Tibial nerve (tissue), 4 donors: ENCODE data around the gene GRM8. TPM values are rescaled to one million over a fixed set of nuclear protein-coding genes. Genes with fewer than 3 reads are reported as not detected.
A peak's percentile ranks its signal among the peaks of the same experiment; 100 is the strongest.

Source experiments
- DNase-seq, 2 donors: peaks; one replicate each; pipeline ENCODE4 v3.0.0-alpha.2; 2019; ENCODE audit warnings: low spot score in 2 of 2
- H3K27ac ChIP-seq, 4 donors: fragments of 200-600 bp; sonication (generic) in 3 of 4; one replicate each; pipeline ENCODE4 v1.5.1; 2017 to 2019; ENCODE audit warnings: mild to moderate bottlenecking in 1 of 4
- H3K27me3 ChIP-seq, 2 donors: fragments of 200-600 bp; sonication (generic) in 1 of 2; one replicate each; pipeline versions ENCODE4 v1.5.1 to v1.6.0; 2017 to 2019
- H3K36me3 ChIP-seq, 3 donors: fragments of 200-600 bp; sonication (generic); one replicate each; pipeline ENCODE4 v1.5.1; 2018 to 2019
- H3K4me1 ChIP-seq, 4 donors: fragments of 200-600 bp; sonication (generic) in 3 of 4; one replicate each; pipeline ENCODE4 v1.5.1; 2017 to 2019
- H3K4me3 ChIP-seq, 4 donors: fragments of 200-600 bp; sonication (generic) in 3 of 4; one replicate each; pipeline ENCODE4 v1.5.1; 2017 to 2019; ENCODE audit warnings: mild to moderate bottlenecking in 1 of 4, moderate library complexity in 1 of 4
- H3K9me3 ChIP-seq, 4 donors: fragments of 200-600 bp; sonication (generic) in 3 of 4; one replicate each; pipeline ENCODE4 v1.5.1; 2017 to 2019
- EP300 ChIP-seq, 2 donors: sonication (generic); formaldehyde crosslinking; IDR thresholded peaks; one replicate each; pipeline ENCODE4 v1.6.1; 2017; ENCODE audit warnings: antibody characterized with exemption in 2 of 2, mild to moderate bottlenecking in 1 of 2
- POLR2A ChIP-seq, 2 donors: fragments of 450-650 bp; IDR thresholded peaks; one replicate each; pipeline ENCODE4 v1.6.1; 2017; ENCODE audit warnings: antibody characterized with exemption in 2 of 2, mild to moderate bottlenecking in 2 of 2, moderate library complexity in 2 of 2
- WGBS, 2 donors: methylation state at CpG; one replicate each; pipeline ENCODE4 v1.1.5; 2018; 5-methylcytosine and 5-hydroxymethylcytosine counted together
- total RNA-seq, 4 donors: library from RNA; depleted of rRNA; stranded (reverse); fragments of >200 nt; gene quantifications; one replicate each; pipeline ENCODE4 v1.1.0, GENCODE V29; 2016
- TF ChIP-seq, protein P1 (sequence below), 5 experiments: fragments of 200-600 bp in 3 of 5; fragments of 450-650 bp in 2 of 5; sonication (generic) in 3 of 5; IDR thresholded peaks; one replicate each; pipeline ENCODE4 v1.5.1; 2016 to 2019; ENCODE audit warnings: antibody characterized with exemption in 5 of 5, mild to moderate bottlenecking in 3 of 5, moderate library complexity in 2 of 5

The GRM8 gene
- total RNA-seq, 4 donors from 2014 or later: 0.59 to 1.5 (median 1.1) TPM

DNA sequence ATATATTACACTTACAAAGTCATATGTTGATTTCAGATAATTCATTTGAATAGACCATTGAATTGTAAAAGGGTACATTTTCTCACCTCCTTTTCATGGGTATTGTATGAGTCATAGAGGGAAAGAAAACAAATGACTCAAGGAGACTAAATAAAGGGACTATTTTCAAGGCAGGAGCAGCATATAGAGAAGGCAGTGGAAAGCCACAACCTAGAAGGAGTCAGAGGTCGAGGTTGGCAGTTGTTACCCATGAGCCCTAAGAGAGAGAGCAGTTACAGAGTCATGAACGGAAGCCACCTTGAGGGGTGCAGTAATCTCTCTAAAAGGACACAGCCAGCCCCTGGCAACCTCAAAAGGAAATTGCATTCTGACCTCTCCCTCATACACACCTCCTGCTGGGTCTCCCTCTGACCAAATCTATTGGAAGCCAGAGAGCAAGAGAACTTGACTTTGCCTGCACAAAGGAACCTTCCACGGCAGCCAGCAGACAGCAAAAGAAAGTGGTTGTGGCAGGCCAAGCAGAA, 137.9 kb downstream of the GRM8 start:
- DNase-seq: no peak
- TF ChIP-seq, protein P1, sequence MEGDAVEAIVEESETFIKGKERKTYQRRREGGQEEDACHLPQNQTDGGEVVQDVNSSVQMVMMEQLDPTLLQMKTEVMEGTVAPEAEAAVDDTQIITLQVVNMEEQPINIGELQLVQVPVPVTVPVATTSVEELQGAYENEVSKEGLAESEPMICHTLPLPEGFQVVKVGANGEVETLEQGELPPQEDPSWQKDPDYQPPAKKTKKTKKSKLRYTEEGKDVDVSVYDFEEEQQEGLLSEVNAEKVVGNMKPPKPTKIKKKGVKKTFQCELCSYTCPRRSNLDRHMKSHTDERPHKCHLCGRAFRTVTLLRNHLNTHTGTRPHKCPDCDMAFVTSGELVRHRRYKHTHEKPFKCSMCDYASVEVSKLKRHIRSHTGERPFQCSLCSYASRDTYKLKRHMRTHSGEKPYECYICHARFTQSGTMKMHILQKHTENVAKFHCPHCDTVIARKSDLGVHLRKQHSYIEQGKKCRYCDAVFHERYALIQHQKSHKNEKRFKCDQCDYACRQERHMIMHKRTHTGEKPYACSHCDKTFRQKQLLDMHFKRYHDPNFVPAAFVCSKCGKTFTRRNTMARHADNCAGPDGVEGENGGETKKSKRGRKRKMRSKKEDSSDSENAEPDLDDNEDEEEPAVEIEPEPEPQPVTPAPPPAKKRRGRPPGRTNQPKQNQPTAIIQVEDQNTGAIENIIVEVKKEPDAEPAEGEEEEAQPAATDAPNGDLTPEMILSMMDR (IDR thresholded peaks at IDR 0.05): no peak
- TF ChIP-seq POLR2A (IDR thresholded peaks at IDR 0.05): no peak
- no peak for TF ChIP-seq EP300 (IDR thresholded peaks at IDR 0.05)
- H3K27me3 ChIP-seq: no peaks in the 10 kb centered on the region
- no peaks in the 10 kb centered on the region for H3K9me3 ChIP-seq
- no peak overlapping the region for H3K4me3 ChIP-seq
- no peak overlapping the region for H3K27ac ChIP-seq
- no peaks in the 10 kb centered on the region for H3K36me3 ChIP-seq
- H3K4me1 ChIP-seq: no peaks in the 10 kb centered on the region
- WGBS, 2 donors: 45 to 51% methylated on average over 3 of the region's 3 CpGs

DNA sequence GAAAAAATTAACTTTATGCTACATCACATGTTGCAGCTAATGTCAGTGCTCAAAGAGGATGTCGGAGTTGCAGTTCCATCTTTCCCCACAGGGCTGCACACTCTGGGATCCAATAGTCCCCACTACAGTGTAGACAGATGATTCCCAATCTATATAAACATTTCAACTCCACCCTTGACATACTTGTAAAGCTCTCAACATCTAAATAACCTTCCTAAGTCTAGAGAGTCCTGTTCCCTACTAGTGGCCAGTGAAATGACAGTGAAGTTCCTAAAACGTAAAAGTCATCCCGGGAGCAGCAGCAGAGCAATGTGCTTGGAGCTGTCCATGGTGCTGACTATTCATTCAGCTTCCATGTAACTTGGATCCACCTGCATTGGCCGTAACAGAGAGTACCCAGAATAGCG, 145.1 kb downstream of the GRM8 start:
- Histone ChIP-seq H3K9me3 (peaks cover 0 to 4% (median 0%) of the 10 kb centered on the region in 4 donors), H3K4me3 (no peak overlapping the region), H3K4me1 (no peaks in the 10 kb centered on the region), H3K27ac (no peak overlapping the region), H3K27me3 (no peaks in the 10 kb centered on the region), H3K36me3 (no peaks in the 10 kb centered on the region)
- 15 to 17% methylated on average over 5 of the region's 5 CpGs for WGBS, 2 donors
- TF ChIP-seq, protein P1 (IDR thresholded peaks at IDR 0.05): peak in 3 of 5 experiments; percentile 12 to 33 (median 13)
- no peak for TF ChIP-seq POLR2A (IDR thresholded peaks at IDR 0.05)
- DNase-seq: peak in 1 of 2 donors; percentile 43

DNA sequence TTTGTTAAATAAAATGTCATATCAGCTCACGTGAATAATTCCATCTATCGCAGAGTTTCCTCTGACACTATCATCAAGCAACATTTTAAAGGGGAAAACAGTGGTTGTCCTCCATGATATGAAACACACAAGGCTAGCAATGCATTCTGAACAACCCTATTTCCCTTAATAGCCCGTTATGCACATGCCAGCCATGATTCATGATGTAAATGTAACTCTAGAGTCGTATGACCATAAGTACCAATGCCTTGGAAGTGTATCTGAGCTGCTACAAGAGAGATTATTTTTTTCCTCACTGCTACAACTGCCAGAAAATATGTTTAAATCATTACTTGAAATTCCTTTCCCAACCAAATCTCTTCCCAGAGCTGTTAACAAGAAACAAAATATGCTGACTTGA, 159.4 kb downstream of the GRM8 start:
- Histone ChIP-seq H3K27me3 (no peaks in the 10 kb centered on the region), H3K9me3 (no peaks in the 10 kb centered on the region), H3K4me1 (no peaks in the 10 kb centered on the region), H3K27ac (no peak overlapping the region), H3K36me3 (no peaks in the 10 kb centered on the region), H3K4me3 (no peak overlapping the region)
- 72 to 77% methylated on average over 4 of the region's 4 CpGs for WGBS, 2 donors
- TF ChIP-seq, protein P1 (IDR thresholded peaks at IDR 0.05): no peak
- no peak for TF ChIP-seq POLR2A (IDR thresholded peaks at IDR 0.05)
- no peak for TF ChIP-seq EP300 (IDR thresholded peaks at IDR 0.05)
- no peak for DNase-seq

DNA sequence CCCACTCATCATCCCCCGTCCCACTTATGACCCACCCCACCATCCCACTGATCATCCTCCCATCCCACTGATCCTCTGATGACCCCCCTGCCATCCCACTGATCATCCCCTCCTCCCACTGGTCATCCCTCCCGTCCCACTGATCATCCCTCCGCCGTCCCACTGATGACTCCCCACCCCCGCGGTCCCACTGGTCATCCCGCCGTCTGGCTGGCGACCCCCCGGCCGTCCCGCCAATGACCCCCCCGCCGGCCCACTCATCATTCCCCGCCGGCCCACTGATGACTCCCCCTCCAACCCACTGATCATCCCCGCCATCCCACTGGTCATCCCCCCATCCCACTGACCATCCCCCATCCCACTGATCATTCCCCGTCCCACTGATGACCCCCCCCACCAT, 161.1 kb downstream of the GRM8 start:
- Histone ChIP-seq H3K9me3 (no peaks in the 10 kb centered on the region), H3K27me3 (no peaks in the 10 kb centered on the region), H3K4me3 (no peak overlapping the region), H3K27ac (no peak overlapping the region), H3K36me3 (no peaks in the 10 kb centered on the region), H3K4me1 (no peaks in the 10 kb centered on the region)
- WGBS, 2 donors: 96% methylated on average over 18 of the region's 18 CpGs
- no peak for DNase-seq
- TF ChIP-seq EP300 (IDR thresholded peaks at IDR 0.05) (no peak), POLR2A (IDR thresholded peaks at IDR 0.05) (no peak)
- TF ChIP-seq, protein P1 (IDR thresholded peaks at IDR 0.05): no peak

DNA sequence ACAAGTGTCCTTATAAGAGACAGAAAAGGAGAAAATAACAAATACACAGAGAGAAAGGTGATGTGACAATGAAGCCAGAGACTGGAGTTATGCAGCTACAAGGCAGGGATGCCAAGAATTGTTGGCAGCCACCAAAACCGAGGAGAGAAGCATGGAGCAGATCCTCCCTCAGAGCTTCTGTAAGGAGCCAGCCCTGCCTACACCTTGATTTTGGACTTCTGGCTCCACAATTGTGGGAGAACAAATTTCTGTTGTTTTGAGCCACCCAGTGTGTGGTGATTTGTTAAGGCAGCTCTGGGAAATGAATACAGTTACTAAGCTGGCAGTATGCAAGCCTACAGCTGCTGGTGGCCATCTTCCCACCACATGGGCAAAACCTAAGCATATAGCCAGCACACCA, 163.6 kb downstream of the GRM8 start:
- Histone ChIP-seq H3K9me3 (no peaks in the 10 kb centered on the region), H3K27me3 (no peaks in the 10 kb centered on the region), H3K27ac (no peak overlapping the region), H3K4me1 (no peaks in the 10 kb centered on the region), H3K4me3 (no peak overlapping the region), H3K36me3 (no peaks in the 10 kb centered on the region)
- TF ChIP-seq EP300 (IDR thresholded peaks at IDR 0.05) (no peak), POLR2A (IDR thresholded peaks at IDR 0.05) (no peak)
- TF ChIP-seq, protein P1 (IDR thresholded peaks at IDR 0.05): no peak
- DNase-seq: no peak
- WGBS, 2 donors: 40 to 86% methylated on average over 1 of the region's 1 CpG
